Skin epidermis (tissue), 12 donors: Measurements from ENCODE around the gene SLC13A2.

ENCODE experiments used
- H3K27ac ChIP-seq, 21 experiments: fragments of 200-600 bp; sonication (generic) in 11 of 21; one replicate each; pipeline ENCODE4 v1.5.0; 2020; ENCODE audit warnings: mild to moderate bottlenecking in 3 of 21, inconsistent platforms in 2 of 21, moderate library complexity in 2 of 21
- H3K4me3 ChIP-seq, 7 experiments: fragments of 200-600 bp; sonication (generic) in 2 of 7; one replicate each; pipeline ENCODE4 v1.5.0; 2020; ENCODE audit warnings: inconsistent platforms in 2 of 7, mild to moderate bottlenecking in 2 of 7, moderate library complexity in 1 of 7

The SLC13A2 gene

DNA sequence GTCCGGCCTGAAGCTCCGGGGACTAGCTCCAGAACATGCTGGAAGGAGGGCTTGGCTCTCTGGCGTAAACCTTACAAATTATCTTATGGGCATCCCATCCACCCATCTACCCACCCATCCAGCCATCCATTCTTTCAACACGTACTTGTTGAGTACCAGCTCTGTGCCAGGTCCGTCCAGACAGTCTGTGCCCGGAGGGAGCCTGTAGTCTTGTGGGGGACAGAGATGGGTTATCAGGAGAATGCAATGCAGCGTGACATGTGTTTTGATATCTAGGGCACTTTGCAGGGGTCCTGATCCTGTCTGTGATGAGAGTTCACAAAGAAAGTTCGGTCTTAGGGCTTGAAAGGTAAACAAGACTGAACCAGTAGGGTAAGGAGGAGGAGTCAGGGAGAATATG, 4.1 kb upstream of the SLC13A2 start:
- no peak overlapping the region for H3K27ac ChIP-seq
- H3K4me3 ChIP-seq = no peak overlapping the region

DNA sequence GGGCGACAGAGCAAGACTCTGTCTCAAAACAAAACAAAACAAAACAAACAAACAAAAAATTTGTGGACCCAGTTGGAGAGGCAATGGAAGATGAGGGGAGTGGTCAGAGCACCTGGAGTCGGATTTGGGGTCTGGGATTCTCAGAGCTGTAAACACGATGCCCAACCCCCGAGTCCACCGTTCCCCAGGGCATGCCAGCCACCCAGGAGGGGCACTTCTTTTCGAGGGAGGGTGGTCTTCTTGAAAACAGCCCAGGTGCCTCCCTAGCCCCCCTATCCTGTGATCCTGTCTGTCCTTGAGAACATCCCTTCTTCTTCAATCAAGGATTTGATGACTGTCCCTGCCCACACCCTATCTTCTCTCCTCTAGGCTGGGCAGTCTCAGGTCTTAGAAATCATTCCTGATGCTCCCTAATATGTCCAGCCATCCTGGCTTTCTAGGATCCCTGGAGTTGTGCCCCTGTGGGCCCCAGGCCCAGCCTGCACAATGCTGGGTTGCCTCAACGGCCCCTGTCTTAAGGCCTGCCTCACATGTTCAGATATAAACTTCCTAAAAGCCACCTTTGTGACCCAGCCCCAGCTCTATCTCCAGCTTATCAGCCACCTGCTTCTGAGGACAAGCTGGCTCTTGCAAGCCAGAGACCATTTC, 3.1 kb upstream of the SLC13A2 start:
- H3K27ac ChIP-seq = peak overlapping the region in 2 of 21 experiments; percentile 1 to 8
- no peak overlapping the region for H3K4me3 ChIP-seq

DNA sequence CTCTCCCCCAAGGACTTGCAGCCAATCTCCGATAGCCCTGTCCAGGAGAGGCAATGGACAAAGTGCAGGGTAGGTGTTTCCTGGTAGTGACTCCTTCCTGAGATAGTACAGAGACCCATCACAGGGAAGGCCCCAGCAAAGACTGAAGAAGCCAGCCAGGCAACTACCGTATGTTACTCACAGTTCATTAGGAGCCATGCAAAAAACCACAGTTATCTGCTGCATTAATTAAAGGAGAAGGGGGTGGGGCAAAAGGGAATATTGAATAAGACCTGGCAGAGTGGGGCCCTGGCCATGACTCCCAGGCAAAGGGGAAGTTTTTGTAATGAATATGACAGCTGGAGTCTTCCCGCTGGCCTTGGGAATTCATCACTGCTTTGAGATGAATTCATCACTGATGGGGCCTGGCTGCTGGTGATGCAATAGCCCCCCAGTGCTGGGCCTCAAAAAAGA, 2.5 kb upstream of the SLC13A2 start:
- no peak overlapping the region for H3K27ac ChIP-seq
- no peak overlapping the region for H3K4me3 ChIP-seq

DNA sequence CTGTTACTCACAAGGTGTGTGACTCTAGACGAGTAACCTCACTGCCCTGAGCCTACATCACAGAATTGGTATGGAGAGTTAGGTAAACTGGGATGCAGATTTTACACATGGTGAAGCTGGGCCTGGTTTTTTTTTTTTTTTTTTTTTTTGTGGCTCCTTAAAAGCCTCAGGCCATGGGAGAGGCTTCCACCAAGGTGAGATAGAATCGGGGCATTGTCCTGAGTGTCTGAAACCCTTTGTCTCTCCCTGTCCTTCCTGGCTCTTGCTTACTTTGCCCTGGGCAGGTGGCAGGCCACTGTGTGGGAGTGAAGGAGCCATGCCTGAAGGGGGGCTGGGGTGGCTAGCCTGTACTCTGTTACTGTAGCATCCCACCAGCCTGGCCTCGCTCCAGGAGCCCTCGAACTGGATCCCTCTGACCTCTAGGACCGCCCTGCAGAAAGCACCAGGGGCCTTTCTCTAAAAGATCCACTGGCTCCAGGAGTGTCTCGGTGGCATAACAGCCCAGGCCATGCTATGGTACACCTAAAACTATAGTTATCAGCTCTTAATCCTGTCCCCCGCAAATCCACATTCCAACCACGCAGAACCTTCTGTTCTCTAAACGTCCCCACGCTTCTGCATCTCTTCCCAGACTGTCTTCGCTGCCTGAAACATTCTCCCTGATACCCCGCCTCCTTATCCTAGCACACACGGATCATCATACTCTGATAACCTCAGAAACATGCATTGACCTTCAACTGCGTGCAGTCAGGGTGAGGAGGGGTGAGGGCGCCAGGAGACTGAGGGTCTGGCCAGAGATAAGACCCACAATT, 1.7 kb upstream of the SLC13A2 start:
- Histone ChIP-seq H3K4me3 (no peak overlapping the region), H3K27ac (no peak overlapping the region)

DNA sequence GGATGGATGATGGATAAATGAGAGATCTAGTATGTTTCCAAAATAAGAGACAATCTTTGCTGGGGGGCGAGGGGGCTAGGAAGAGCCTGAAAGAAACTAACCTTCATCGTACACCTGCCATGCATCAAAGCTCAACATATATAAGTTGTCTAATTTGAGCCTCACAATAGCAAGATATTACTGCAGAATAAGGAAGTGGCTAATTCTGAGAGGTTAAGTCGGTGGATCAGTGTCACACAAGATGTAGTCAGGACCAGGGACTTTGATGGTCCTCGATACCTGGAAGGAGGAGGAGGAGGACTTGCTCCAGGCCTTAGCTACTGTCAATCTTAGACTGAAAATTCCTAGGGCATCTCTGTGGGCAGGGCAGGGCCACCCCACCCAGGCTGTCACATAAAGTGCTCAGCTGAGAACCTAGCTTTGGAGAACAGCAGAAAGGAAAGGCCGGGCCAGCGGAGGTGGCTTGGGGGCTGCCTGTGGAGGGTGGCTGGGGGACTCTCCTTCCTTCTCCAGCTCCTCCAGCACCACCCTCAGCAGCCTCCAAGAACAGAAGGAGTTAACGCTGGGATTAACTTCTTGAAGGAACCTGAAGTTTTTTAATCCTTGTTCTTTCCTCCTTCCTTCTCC, 460 bp upstream of the SLC13A2 start:
- H3K27ac ChIP-seq = no peak overlapping the region
- H3K4me3 ChIP-seq = no peak overlapping the region

DNA sequence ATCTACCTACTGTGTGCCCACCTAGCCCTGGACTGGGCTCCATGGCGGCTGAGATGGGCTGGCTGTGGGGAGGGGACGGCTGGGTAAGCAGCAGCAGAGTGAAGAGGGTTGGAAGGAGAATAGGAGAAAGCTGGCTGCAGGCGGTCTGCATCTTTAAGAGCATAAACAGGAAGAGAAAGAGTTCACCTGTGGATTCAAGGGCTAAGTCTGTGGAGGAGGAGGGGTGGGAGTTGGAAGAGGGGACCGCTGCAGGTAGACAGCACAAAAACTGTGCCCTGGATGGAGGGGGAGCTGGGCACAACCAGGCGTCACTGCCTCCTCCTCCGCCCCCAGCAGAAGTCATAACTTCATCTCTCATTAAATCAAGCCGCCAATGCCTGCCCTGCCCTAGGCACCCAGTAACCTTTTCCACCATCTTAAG, 677 bp downstream of the SLC13A2 start:
- no peak overlapping the region for H3K4me3 ChIP-seq
- H3K27ac ChIP-seq = no peak overlapping the region

DNA sequence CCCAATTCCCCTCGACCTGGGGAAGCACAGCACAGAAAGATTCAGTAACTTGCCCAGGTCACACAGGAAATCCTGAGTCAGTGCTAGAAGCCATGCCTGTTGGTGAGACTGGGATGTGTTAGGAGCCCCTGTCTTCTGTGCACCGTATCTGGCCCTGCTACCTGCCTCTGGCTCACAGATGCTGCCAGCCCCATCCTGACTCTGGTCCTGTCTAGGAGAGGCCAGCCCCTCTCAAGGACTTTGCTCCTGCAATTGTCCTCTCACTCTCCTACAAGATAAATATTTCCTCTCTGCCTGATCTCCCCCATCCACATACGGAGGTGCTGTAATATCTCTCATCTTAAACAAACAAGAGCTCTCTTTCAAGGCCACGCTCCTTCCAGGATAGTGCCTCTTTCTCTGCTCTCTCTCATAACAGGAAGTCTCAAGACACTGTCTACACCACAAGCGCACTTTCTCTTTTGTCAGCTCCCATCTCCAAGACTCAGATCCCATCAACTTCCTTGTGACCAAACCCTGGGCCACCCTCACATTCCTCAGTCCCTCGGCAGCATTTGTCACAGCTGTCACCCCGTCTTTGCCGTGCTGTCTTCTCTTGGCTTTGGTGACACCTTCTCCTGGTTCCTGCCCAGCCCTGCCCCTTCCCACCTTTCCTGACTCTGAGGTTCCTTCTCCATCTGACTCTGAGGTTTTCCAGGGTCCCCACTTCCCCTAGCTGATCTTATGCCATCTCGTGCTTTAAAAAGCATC, 1.9 kb downstream of the SLC13A2 start:
- no peak overlapping the region for H3K4me3 ChIP-seq
- H3K27ac ChIP-seq = no peak overlapping the region

DNA sequence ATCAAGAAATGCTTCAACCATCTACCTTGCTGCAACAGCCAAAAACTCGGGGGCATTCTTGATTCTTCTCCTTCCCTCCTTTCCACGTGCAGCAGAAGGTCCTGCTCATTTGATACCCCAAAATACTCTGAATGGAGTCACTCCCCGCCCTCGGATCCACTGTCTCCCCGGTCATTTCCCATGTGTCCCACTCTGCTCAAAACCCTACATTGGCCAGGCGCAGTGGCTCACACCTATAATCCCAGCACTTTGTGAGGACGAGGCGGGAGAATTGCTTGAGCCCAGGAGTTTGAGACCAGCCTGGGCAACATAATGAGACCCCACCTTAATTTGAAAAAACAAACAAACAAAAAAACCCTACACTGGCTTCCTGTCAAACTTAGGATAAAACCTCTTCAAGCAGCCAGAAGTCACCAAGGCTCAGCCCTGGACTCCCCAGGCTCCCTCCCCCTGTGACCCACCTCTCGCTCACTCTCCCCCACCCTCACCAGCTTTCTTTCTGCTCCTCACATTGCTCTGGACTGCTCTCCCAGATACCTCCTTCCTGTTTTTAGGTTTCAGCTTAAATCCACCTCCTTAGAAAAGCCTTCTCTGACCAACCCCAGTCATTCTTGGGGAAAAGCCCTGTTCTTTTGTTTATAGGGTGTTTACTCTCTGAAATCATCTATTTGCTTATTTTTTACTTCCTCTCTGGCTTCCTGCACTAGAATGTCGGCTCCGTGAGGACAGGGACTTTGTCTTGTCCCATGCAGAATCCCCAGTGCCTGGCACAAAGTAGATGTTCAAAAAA, 2.8 kb downstream of the SLC13A2 start:
- H3K27ac ChIP-seq = no peak overlapping the region
- H3K4me3 ChIP-seq = no peak overlapping the region

DNA sequence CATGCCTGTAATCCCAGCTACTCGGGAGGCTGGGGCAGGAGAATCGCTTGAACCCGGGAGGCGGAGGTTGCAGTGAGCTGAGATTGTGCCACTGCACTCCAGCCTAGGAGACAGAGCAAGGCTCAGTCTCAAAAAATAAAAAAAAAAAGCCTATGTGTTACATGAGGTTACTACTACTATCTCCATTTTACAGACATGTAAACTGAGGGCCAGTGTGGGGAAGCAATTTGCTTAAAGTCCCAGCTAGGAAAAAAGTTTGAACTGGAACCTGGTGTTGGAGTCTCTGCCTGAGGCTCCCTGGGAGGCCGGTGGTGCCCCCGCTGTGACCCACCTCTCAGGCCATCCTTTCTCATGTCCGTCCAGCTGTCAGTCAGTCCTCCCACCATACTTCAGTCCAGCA, 4.5 kb downstream of the SLC13A2 start:
- H3K27ac ChIP-seq = no peak overlapping the region
- no peak overlapping the region for H3K4me3 ChIP-seq

DNA sequence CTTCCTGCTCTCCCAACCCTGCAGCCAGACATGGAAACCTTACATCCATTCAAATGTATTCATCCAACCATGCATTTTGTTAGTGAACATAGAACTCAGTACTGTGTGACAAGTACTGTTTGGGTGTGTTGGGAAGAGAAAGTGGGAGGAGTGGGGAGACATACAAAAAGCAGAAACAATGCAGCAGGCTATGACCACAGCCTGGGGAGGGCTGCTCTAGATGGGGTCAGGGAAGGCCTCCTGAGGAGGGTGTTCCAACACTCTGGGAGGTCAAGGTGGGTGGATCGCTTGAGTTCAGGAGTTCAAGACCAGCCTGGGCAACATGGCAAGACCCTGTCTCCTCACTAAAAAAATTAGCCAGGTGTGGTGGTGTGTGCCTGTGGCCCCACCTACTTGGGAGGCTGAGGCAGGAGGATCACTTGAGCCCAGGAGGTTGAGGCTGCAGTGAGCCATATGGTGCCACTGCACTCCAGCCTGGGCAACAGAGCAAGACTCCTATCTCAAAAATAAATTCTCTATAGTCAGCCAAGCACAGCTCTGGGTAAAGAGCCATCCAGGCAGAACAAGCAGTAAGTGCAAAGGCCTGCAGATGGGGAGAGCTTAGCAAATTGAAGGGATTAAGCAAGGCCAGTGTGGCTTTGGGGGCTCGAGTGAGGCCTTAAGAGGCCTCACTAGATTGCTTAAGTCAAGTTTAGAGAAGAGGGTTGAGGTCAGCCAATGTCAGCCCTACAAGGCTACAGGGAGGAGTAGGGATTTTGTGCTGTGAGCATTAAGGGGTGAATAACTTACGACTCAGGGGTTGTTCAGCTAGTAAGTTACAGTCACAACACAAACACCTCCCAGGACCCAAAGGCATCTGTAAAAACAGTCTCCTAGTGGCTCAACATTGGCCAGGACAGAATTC, 5.5 kb downstream of the SLC13A2 start:
- Histone ChIP-seq H3K4me3 (no peak overlapping the region), H3K27ac (no peak overlapping the region)

DNA sequence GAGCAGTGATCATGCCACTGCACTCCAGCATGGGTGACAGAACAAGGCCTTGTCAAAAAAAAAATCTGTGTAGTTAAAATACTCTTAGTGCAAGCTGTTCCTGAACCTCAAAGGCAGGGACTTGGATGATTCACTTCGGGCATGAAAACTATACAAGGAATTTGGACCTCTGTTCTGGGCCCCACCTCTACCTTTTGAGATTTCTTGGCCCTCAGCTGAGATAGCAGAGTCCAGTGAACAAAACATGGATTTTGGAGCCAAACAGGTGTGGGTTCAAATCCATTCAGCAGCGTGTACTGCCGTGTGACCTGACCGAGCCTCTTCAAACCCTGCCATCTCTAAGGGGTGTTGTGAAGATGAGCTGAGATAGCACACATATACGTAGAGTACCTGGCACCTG, 6.8 kb downstream of the SLC13A2 start:
- Histone ChIP-seq H3K27ac (no peak overlapping the region), H3K4me3 (no peak overlapping the region)

DNA sequence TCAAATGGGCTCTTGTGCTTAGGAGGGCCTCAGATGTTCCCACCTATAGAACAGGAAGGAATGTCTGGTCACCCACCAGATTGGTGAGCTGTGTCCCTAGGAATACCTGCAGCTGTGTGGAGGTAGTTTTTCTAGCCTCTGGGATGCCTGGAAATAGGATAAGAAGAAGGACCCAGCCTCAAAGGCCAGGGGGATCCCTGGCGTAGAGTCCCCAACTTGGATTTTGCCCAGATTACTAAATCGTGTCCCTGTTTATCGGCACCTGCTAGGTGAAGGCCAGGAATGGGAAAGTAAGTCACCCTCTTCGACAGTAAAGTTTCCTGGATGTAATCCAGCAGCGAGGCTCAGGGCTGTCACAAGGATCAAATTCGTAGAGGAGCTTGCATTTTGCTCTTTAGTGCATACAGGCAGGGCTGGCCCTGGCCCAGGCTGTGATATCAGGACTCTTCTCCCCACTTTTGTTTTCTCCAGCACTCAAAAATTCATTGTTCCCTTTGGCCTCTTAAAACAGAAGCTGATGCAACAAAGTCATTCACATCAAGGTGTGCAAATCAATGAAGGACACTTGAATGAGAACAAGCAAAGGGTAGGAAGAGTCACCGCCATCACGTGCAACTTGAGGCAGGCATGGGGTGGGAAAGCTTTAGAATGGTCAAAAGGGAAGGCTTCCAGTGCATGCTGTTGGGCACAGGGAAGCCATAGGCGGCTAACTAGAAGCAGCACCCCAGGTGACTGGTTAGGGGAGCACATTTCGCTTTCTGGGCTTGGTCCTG, 7.5 kb downstream of the SLC13A2 start:
- Histone ChIP-seq H3K4me3 (no peak overlapping the region), H3K27ac (no peak overlapping the region)

DNA sequence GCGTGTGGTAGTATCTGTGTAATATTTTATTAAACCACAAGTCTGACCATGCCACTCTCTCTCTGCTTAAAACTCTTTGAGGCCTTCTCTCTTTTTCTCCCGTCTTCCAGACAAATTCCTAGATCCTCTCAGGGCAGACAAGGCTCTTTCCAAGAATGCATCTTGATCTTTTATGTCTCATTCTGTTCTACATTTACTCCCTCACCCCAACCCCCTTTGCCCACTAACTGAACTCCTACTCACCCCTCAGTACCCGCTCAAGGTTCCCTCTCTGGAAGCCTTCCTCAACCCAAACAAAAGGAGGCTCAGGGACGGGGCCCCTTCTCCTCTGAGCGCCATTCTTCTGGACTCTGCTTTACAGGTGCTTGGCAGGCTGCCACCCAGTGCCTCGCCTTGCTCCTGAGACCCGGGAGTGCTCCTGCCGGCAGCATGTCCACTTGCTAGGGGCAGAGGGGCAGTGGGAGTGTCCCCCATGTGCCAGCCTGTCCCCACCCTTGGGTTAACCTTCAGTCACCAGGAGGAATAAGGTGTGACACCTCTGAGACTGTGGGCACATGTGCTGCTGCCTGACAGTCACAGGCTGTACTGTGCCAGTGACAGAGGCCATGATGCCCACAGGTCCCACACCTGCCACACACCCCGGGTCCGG, 9.2 kb downstream of the SLC13A2 start:
- Histone ChIP-seq H3K27ac (no peak overlapping the region), H3K4me3 (no peak overlapping the region)

DNA sequence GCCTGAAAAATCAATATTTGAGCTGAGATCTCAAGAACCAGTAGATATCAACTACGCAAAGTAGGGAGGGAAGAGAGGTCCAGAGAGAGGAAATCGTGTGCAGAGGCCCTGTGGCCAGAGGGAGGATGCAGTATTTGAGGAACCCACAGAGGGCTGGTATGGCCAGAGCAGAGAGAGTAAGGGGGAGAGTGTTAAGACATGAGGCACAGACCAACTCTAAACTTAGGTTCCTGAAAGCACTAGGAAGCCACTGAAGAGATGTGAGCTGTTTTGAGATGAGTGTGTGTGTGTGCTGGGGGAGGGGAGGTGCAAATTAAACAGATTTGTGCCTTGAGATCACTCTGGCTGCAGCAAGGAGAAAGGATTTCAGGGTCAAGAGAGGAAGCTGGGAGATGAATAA, 10.9 kb downstream of the SLC13A2 start:
- H3K27ac ChIP-seq = no peak overlapping the region
- no peak overlapping the region for H3K4me3 ChIP-seq

DNA sequence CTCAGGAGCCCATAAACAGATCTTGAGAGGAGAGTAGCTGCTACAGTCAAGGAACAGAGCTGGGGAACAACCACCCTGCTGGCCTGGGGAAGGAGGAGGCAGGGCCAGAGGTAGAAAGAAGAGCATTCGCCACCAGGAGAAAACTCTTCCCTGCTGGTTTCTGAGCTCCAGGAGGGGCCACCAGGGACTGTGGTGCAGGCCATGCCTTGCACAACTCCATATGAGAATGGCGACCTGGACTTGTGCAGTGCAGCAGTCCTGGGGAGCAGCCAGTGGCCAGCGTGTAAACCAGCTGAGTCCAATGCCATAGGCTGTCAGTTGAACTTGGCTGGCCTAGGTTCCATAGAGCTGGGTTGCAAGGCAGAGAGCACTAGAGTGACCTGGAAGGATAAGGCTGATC, 11.6 kb downstream of the SLC13A2 start:
- Histone ChIP-seq H3K27ac (no peak overlapping the region), H3K4me3 (no peak overlapping the region)

DNA sequence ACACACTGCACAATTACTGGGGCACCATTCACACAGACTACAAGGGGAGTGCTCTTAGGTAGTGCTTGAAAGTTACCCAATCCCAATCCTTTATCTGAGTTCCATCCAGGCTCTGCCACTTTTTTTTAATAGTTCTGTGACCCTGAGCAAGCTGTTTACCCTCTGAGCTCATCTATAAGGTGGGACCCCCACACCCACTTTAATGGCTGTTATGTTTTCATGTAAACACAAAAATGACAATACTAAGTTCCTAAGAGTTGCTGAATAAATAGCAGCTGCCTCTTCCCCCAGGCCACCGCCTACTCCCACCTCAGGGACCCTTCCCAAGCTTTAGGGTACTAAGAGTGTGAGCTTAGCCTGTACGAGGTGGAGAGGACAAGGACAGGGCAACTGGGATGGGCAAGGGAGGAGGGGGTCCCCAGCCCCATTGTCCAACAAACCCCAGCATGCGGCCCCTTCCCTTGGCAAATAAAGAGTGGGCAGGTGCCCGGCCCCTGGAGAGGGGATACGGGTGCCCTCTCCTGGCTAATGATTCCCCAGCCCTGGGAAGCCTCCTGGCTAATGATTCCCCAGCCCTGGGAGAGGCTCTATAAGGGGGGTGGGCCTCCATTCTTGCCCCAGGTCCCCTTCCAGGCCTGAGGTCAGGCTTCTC, 14.6 kb downstream of the SLC13A2 start:
- Histone ChIP-seq H3K27ac (no peak overlapping the region), H3K4me3 (no peak overlapping the region)
